GM15510 (cell line): ENCODE data around the gene CCR7.

ENCODE experiments used
- POLR2A ChIP-seq: IDR thresholded peaks from 3 replicates; pipeline ENCODE4 v1.6.1; 2011; ENCODE audit warnings: borderline replicate concordance; ENCODE audit not compliant: insufficient read length; ENCODE audit errors: extremely low read depth

The CCR7 gene

DNA sequence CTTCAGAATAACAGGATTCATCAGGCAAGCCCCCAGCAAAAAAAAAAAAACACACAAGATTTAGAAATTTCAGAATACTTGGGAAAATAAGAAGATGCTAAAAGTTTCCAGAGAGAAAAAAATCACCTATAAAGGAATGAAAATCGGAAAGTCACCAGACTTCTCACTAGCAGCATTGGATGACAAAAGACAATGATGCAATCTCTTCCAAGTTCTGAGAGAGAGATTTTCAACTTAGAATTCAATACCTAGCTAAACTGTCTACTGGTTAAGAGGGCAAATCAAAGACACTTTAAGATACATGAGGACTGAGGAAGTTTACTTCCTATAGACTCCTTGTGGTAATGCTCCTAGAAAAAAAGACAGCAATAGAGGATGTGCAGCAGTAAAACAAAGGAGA lies 40.0 kb downstream of the CCR7 start:
- TF ChIP-seq POLR2A: no peak

GRCh38 chr17:40524243-40524965 lies 40.9 kb downstream of the CCR7 start:
- TF ChIP-seq POLR2A: no peak

DNA sequence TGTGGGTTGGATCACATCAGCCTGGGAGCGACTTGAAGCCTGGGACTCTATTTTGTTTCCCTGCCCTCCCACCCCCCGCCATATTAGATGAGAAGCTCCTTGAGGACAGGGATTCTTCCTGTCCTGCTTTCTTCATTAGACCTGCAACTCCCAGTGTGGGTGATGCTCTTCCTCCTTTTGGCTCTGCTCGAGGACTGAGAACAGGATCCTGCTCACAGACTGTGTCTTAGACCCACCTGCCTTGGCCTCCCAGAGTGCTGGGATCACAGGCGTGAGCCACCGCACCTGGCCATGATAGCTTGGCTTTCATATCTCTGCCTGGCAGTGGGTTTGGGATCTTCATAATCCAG lies 42.3 kb downstream of the CCR7 start:
- TF ChIP-seq POLR2A: no peak

GRCh38 chr17:40522250-40522960 lies 42.9 kb downstream of the CCR7 start:
- TF ChIP-seq POLR2A: no peak

- TF ChIP-seq POLR2A: no peak
Measured at GRCh38 chr17:40520991-40521453, 44.2 kb downstream of the CCR7 start.

- TF ChIP-seq POLR2A: no peak
Measured at GRCh38 chr17:40519089-40519775, 46.0 kb downstream of the CCR7 start.

DNA sequence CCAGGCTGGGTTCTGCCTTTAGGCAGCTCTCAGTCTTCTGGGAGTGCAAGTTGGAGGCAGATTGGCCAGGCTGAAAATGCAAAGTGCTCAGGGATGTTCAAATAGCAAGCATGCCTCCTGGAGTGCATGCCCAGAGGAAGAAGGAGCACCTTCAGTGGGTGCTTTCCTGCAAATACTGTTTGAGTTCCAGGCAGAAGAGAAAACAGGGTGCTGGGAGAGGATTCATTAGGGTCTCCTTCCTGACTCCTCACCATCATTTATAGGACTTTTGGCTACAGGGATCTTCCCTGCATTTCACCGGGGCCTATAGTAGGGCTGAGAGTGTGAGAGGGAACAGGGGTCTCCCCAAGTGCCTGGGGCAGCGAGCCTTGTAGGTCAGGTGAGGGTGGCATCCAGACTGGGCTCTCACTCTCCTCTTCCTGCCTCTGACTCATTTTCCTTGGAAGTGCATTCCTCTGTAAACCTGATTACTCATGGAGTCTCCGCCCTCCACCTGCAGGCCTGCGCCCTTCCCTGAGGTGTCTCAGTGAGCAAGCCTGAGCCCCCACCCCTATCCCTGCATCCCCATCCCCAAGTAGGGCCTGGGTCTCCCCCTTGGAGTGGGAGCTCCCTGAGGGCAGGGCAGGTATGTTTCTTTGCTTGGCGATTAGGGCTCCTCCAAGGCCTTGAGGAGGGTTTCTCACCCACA lies 46.7 kb downstream of the CCR7 start:
- TF ChIP-seq POLR2A: no peak

DNA sequence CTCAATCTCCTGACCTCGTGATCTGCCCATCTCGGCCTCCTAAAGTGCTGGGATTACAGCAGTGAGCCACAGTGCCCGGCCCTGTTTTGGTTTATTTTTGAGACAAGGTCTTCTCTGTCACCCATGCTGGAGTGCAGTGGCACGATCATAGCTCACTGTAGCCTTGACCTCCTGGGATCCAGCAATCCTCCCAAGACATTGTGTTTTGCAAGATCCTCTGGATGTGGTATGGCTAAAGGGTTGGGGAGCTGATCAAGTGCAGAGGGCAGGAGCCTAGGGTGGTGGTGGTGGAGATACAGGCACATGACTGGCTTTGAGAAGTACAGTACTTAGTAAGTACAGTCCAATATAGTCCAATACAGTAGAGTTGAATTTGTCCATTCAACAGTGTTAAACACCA lies 47.3 kb downstream of the CCR7 start:
- TF ChIP-seq POLR2A: no peak

- TF ChIP-seq POLR2A: no peak
Measured at GRCh38 chr17:40517286-40517662, 48.0 kb downstream of the CCR7 start.

DNA sequence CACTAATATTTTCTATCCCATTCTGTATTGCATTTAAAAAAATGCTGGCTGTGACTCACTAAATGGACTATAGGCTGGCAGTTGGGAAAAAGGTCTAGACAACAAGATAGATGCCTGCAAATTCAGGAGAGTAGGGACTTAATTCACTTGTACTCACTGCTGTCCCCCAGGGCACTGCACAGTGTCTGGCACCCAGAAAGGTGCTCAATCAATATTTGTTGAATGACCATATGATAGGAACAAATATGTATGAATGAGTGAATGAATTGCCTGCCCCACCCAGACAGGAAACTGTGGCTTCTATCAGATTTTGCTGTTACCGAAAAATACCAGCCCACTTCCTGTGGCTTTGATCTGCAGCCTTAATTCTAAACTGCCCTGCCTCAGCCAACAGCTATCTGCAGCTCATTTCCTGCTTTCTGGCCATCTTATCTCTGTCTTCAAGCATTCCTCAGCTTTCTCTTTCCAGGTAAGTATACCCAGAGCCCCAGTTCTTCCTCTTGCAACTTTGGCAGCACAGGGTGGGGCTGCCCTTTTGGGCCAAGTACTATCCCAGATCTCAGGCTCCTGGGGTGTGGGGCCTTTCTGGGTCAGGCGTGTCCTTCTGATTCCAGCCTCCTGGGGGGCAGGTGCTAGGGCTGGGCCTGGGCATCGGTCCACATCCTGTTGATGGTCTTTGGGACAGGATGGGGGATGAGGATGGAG lies 48.5 kb downstream of the CCR7 start:
- TF ChIP-seq POLR2A: no peak

DNA sequence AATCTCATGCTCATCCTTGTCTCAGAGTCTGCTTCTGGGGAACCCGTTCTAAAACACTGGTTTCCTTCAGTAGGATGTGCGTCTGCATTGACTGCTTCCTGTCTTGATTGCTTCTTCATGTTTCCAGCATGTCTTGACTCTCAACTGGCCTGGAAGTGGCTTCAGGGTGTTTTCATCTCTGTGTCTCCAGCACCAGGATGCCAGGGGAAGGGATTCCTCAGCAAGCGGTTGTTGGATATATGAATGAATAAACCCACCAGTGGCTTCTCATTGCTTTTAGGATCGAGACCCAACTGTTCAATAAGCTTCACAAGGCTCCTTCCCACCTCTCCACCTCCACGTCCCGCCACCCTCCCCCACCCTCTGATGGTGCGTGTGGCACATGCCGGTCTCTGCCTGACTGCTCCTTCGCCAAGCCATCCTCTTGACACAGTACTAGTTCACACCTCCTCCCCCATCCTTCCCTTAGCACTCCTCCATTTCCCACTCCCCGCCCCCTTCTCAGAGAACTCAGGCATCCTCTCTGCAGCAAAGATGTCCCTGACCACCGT lies 49.7 kb downstream of the CCR7 start:
- no peak for TF ChIP-seq POLR2A

DNA sequence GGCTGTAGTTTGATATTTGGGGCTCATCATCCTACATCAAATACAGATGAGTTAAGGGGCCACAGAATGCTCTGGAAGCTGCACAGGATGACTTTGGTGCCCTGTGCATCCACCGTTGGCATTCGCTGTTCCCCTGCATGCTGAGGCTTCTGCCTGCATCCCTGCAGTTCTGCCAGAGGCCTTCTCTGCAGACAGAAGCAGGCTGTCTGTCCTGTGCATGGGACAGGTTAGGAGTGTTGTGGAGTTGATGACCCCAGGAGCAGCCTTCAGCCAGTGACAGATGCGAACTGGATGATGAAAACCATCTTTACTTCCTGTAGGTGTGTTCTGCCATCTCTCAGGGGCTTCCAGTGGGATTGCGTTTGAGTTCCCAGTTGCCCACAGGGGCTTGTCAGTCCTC lies 50.3 kb downstream of the CCR7 start:
- TF ChIP-seq POLR2A: no peak

- TF ChIP-seq POLR2A: no peak
Measured at GRCh38 chr17:40514013-40514875, 51.0 kb downstream of the CCR7 start.
